ENCODE data around the gene MTMR2.
A peak's percentile ranks its signal among the peaks of the same experiment; 100 is the strongest.

Gene MTMR2

GRCh38 chr11:95917193-95918036 lies 6.5 kb downstream of the MTMR2 start:
- H3K9me3 ChIP-seq (ENCODE audit: control insufficient read depth, low read length): no peaks in the 10 kb centered on the region
- no peak overlapping the region for H3K4me3 ChIP-seq (ENCODE audit: low read depth, low read length)
- H3K27ac ChIP-seq: peak overlapping the region; percentile 41
- no peaks in the 10 kb centered on the region for H3K36me3 ChIP-seq (ENCODE audit: control insufficient read depth, insufficient read depth, low read length)
- H3K79me2 ChIP-seq: no peaks in the 10 kb centered on the region
- H3K4me1 ChIP-seq: no peaks in the 10 kb centered on the region
- no peak overlapping the region for H3K9ac ChIP-seq
- no peak for TF ChIP-seq CTCF (IDR thresholded peaks at IDR 0.05)
- no peak overlapping the region for H3K4me2 ChIP-seq (ENCODE audit: low read length)
- H3K27me3 ChIP-seq (ENCODE audit: control insufficient read depth, insufficient read depth, low read length): no peaks in the 10 kb centered on the region
- H2AFZ ChIP-seq: no peak overlapping the region

- Histone ChIP-seq H3K9me3 (ENCODE audit: control insufficient read depth, low read length) (no peaks in the 10 kb centered on the region), H3K4me1 (no peaks in the 10 kb centered on the region), H3K4me2 (ENCODE audit: low read length) (no peak overlapping the region), H3K79me2 (no peaks in the 10 kb centered on the region), H3K27me3 (ENCODE audit: control insufficient read depth, insufficient read depth, low read length) (no peaks in the 10 kb centered on the region), H3K27ac (no peak overlapping the region), H3K36me3 (ENCODE audit: control insufficient read depth, insufficient read depth, low read length) (no peaks in the 10 kb centered on the region), H3K9ac (no peak overlapping the region), H3K4me3 (ENCODE audit: low read depth, low read length) (no peak overlapping the region), H2AFZ (no peak overlapping the region)
- TF ChIP-seq CTCF (IDR thresholded peaks at IDR 0.05): no peak
Measured at GRCh38 chr11:95916049-95916448, 7.9 kb downstream of the MTMR2 start.

DNA sequence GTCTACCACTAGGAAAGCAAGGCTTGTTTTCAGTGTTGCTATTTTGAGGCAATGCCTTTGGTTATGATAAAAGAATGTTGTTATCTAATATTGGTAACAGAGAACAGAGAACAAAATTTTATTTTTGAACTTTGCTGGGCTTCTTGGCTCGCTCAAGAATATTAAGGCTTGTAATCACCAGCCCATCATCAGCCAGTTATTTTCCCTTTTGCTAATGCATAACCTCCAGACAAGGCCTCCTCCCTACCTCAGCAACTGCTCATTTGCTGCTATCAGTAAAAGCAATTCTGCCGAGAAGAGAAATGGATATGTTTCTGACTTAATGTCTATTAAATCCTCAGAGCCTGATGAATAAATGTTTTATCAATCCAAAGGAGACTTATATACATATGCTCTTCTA lies 8.9 kb downstream of the MTMR2 start:
- no peak for TF ChIP-seq CTCF (IDR thresholded peaks at IDR 0.05)
- H3K9me3 ChIP-seq (ENCODE audit: control insufficient read depth, low read length): no peaks in the 10 kb centered on the region
- H3K27me3 ChIP-seq (ENCODE audit: control insufficient read depth, insufficient read depth, low read length): no peaks in the 10 kb centered on the region
- no peaks in the 10 kb centered on the region for H3K36me3 ChIP-seq (ENCODE audit: control insufficient read depth, insufficient read depth, low read length)
- H2AFZ ChIP-seq: no peak overlapping the region
- H3K4me1 ChIP-seq: no peaks in the 10 kb centered on the region
- no peak overlapping the region for H3K4me2 ChIP-seq (ENCODE audit: low read length)
- no peak overlapping the region for H3K9ac ChIP-seq
- H3K27ac ChIP-seq: no peak overlapping the region
- no peak overlapping the region for H3K4me3 ChIP-seq (ENCODE audit: low read depth, low read length)
- no peaks in the 10 kb centered on the region for H3K79me2 ChIP-seq

DNA sequence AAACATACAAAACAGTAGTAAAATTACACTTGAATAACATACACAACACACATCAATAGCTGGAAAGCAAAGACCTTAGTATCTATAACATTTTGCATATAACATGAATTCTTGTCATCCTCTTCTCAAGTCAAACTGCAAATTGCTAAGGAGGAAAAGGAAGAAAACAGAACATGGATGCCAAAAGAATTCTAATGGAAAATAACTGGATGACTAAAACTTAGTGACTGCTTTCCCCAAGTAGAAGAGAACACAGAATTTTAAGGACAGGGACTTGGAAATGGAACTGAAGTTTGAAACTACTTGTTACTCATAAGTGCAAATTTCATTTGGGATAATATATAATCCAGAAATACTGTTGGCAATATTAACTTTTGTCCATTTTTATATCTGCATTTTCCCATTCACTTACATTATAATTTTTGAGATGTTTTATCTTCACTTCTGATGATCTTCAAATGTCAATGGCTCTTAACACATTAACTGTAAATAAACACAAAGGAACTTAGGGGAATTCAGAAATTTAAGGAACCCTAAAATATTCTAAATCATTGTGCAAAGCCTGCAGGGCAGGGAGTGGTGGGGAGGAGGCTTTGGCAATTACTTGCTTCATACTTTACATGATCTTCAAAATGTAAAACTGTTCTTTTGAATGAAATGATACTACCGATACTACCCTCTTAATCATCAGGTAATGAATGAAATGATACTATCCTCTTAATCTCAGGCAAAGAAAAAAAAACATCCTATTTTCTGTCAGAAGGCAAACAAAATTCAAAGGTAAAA lies 9.9 kb downstream of the MTMR2 start:
- Histone ChIP-seq H3K27ac (no peak overlapping the region), H3K36me3 (ENCODE audit: control insufficient read depth, insufficient read depth, low read length) (no peaks in the 10 kb centered on the region), H3K4me3 (ENCODE audit: low read depth, low read length) (no peak overlapping the region), H3K9me3 (ENCODE audit: control insufficient read depth, low read length) (no peaks in the 10 kb centered on the region), H2AFZ (no peak overlapping the region), H3K27me3 (ENCODE audit: control insufficient read depth, insufficient read depth, low read length) (no peaks in the 10 kb centered on the region), H3K9ac (no peak overlapping the region), H3K4me2 (ENCODE audit: low read length) (no peak overlapping the region), H3K79me2 (peaks cover 4% of the 10 kb centered on the region), H3K4me1 (no peaks in the 10 kb centered on the region)
- TF ChIP-seq CTCF (IDR thresholded peaks at IDR 0.05): no peak

Data from parathyroid adenoma (tissue), 2 donors.